Endodermal cell (in vitro differentiated cells): ENCODE data around the gene GJA10. TPM values are rescaled to one million over a fixed set of nuclear protein-coding genes. Genes with fewer than 3 reads are reported as not detected.

Source experiments
- DNase-seq: peaks from one replicate; pipeline ENCODE4 v3.0.0-alpha.2; 2017
- H3K27ac ChIP-seq: 2 replicates; pipeline ENCODE4 v1.5.1; 2013; ENCODE audit warnings: mild to moderate bottlenecking, low read depth, low read length, moderate library complexity
- H3K27me3 ChIP-seq: 2 replicates; pipeline ENCODE4 v1.6.1; 2013; ENCODE audit warnings: mild to moderate bottlenecking, low read length, moderate library complexity; ENCODE audit not compliant: insufficient read depth, control insufficient read depth, poor library complexity, severe bottlenecking
- H3K36me3 ChIP-seq: 2 replicates; pipeline ENCODE4 v1.7.0; 2013; ENCODE audit warnings: mild to moderate bottlenecking, low read length, moderate library complexity; ENCODE audit not compliant: control insufficient read depth, insufficient read depth
- H3K4me1 ChIP-seq: one replicate; pipeline ENCODE4 v1.7.0; 2013; ENCODE audit warnings: low read length; ENCODE audit not compliant: control insufficient read depth, insufficient read depth
- H3K4me3 ChIP-seq: 2 replicates; pipeline ENCODE4 v1.5.1; 2013; ENCODE audit warnings: mild to moderate bottlenecking, low read length, moderate library complexity
- H3K9ac ChIP-seq: 2 replicates; pipeline ENCODE4 v1.6.1; 2013; ENCODE audit warnings: mild to moderate bottlenecking, low read length, moderate library complexity; ENCODE audit not compliant: poor library complexity, severe bottlenecking; ENCODE audit errors: extremely low read depth
- H3K9me3 ChIP-seq: 2 replicates; pipeline ENCODE4 v1.6.1; 2013; ENCODE audit warnings: mild to moderate bottlenecking, low read length, moderate library complexity; ENCODE audit not compliant: control insufficient read depth
- H3K27ac Mint-ChIP-seq: 2 replicates; pipeline ENCODE4 v1.8.0; 2020; ENCODE audit warnings: mixed read lengths
- H3K27me3 Mint-ChIP-seq: 2 replicates; pipeline ENCODE4 v1.8.0; 2021; ENCODE audit warnings: mild to moderate bottlenecking, mixed read lengths; ENCODE audit not compliant: insufficient read depth
- H3K36me3 Mint-ChIP-seq: 2 replicates; pipeline ENCODE4 v1.8.0; 2020; ENCODE audit warnings: low read depth, mixed read lengths
- H3K4me1 Mint-ChIP-seq: 2 replicates; pipeline ENCODE4 v1.8.0; 2020; ENCODE audit warnings: mixed read lengths
- H3K4me3 Mint-ChIP-seq: 2 replicates; pipeline ENCODE4 v1.8.0; 2020; ENCODE audit warnings: mild to moderate bottlenecking, moderate library complexity, mixed read lengths
- H3K9me3 Mint-ChIP-seq: 2 replicates; pipeline ENCODE4 v1.8.0; 2020; ENCODE audit warnings: mild to moderate bottlenecking, mixed read lengths
- CTCF ChIP-seq: fragments of 200-600 bp; sonication (generic); conservative IDR thresholded peaks from 2 replicates; pipeline ENCODE4 v1.5.0; 2021; ENCODE audit warnings: antibody characterized with exemption, mild to moderate bottlenecking
- WGBS, 2 experiments: methylation state at CpG; one replicate each; pipeline versions ENCODE4 v1.1.5 to v1.1.7; 2013; ENCODE audit warnings: missing lambda C conversion rate in 2 of 2, mixed read lengths in 1 of 2; ENCODE audit not compliant: insufficient coverage in 1 of 2, insufficient read length in 1 of 2; 5-methylcytosine and 5-hydroxymethylcytosine counted together
- total RNA-seq, 2 donors: library from RNA; stranded (reverse); fragmentation: NEBNext Ultra II Directional in 1 of 2; extraction: Animal tissue kit (Norgen Biotek cat#: 25700) in 1 of 2; gene quantifications; 2 replicates in 1 of 2; 3 replicates in 1 of 2; pipeline ENCODE4 v1.2.1, GENCODE V29; 2021

Gene GJA10
- total RNA-seq, 2 donors from 2014 or later: 0.42 TPM; not detected in 1

- no peaks in the 10 kb centered on the region for H3K27me3 Mint-ChIP-seq
- Histone ChIP-seq H3K27ac (no peak overlapping the region), H3K36me3 (peaks cover 86% of the 10 kb centered on the region), H3K4me3 (no peak overlapping the region), H3K27me3 (no peaks in the 10 kb centered on the region), H3K9ac (no peak overlapping the region), H3K4me1 (no peaks in the 10 kb centered on the region), H3K9me3 (peaks cover 20% of the 10 kb centered on the region)
- H3K36me3 Mint-ChIP-seq: peaks cover 74% of the 10 kb centered on the region
- TF ChIP-seq CTCF: no peak
- peaks cover 3% of the 10 kb centered on the region for H3K9me3 Mint-ChIP-seq
- no peak overlapping the region for H3K4me3 Mint-ChIP-seq
- H3K27ac Mint-ChIP-seq: no peak overlapping the region
- no peak for DNase-seq
- WGBS, 2 experiments: 90 to 93% methylated on average over 4 of the region's 4 CpGs
- H3K4me1 Mint-ChIP-seq: no peaks in the 10 kb centered on the region
These were observed 34.5 kb upstream of the GJA10 start for GRCh38 chr6:89859744-89860143.

- Histone ChIP-seq H3K4me1 (no peaks in the 10 kb centered on the region), H3K9ac (no peak overlapping the region), H3K9me3 (peaks cover 35% of the 10 kb centered on the region), H3K4me3 (no peak overlapping the region), H3K27ac (no peak overlapping the region), H3K27me3 (no peaks in the 10 kb centered on the region), H3K36me3 (peaks cover 84% of the 10 kb centered on the region)
- Mint-ChIP-seq H3K4me1 (no peaks in the 10 kb centered on the region), H3K27ac (no peak overlapping the region), H3K27me3 (no peaks in the 10 kb centered on the region), H3K9me3 (peaks cover 12% of the 10 kb centered on the region), H3K4me3 (no peak overlapping the region), H3K36me3 (peaks cover 79% of the 10 kb centered on the region)
- WGBS, 2 experiments: 95 to 100% methylated on average over 4 to 5 of the region's 5 CpGs
- no peak for DNase-seq
- no peak for TF ChIP-seq CTCF
These were observed 32.0 kb upstream of the GJA10 start for GRCh38 chr6:89862273-89862672.

GRCh38 chr6:89862698-89863097, 31.6 kb upstream of the GJA10 start:
- H3K27me3 Mint-ChIP-seq: no peaks in the 10 kb centered on the region
- Histone ChIP-seq H3K4me3 (no peak overlapping the region), H3K27ac (no peak overlapping the region), H3K9ac (no peak overlapping the region), H3K4me1 (no peaks in the 10 kb centered on the region), H3K36me3 (peaks cover 84% of the 10 kb centered on the region), H3K9me3 (peaks cover 37% of the 10 kb centered on the region), H3K27me3 (no peaks in the 10 kb centered on the region)
- no peak overlapping the region for H3K4me3 Mint-ChIP-seq
- H3K27ac Mint-ChIP-seq: no peak overlapping the region
- H3K4me1 Mint-ChIP-seq: no peaks in the 10 kb centered on the region
- DNase-seq: no peak
- no peak for TF ChIP-seq CTCF
- peaks cover 81% of the 10 kb centered on the region for H3K36me3 Mint-ChIP-seq
- H3K9me3 Mint-ChIP-seq: peaks cover 13% of the 10 kb centered on the region
- WGBS, 2 experiments: 100% methylated on average over 1 of the region's 2 CpGs; no CpG with 5 or more reads in 1 of the 2 experiments
